H9 (cell line): ENCODE results near the gene PAOX. TPM values are rescaled to one million over a fixed set of nuclear protein-coding genes. Genes with fewer than 3 reads are reported as not detected.

Experiments
- DNase-seq: peaks from one replicate; pipeline ENCODE4 v3.0.0-alpha.2; 2017
- H2AFZ ChIP-seq: one replicate; pipeline ENCODE4 v1.6.1; 2013; ENCODE audit warnings: mild to moderate bottlenecking, low read length, control low read depth, moderate library complexity
- H2AK5ac ChIP-seq: 2 replicates; pipeline ENCODE4 v1.6.1; 2013; ENCODE audit warnings: low read length, control low read depth, mixed read lengths; ENCODE audit not compliant: insufficient read length
- H2BK120ac ChIP-seq: one replicate; pipeline ENCODE4 v1.6.1; 2013; ENCODE audit warnings: low read depth, mild to moderate bottlenecking, low read length, control low read depth, inconsistent platforms; ENCODE audit not compliant: poor library complexity, severe bottlenecking
- H2BK12ac ChIP-seq: 2 replicates; pipeline ENCODE4 v1.6.1; 2013; ENCODE audit warnings: low read length, control low read depth, mixed read lengths, low read depth; ENCODE audit not compliant: insufficient read length
- H2BK15ac ChIP-seq: 2 replicates; pipeline ENCODE4 v1.6.1; 2013; ENCODE audit warnings: low read depth, low read length, control low read depth
- H2BK20ac ChIP-seq: one replicate; pipeline ENCODE4 v1.6.1; 2013; ENCODE audit warnings: low read depth, mild to moderate bottlenecking, low read length, control low read depth, inconsistent platforms; ENCODE audit not compliant: poor library complexity, severe bottlenecking
- H2BK5ac ChIP-seq: 2 replicates; pipeline ENCODE4 v1.6.1; 2013; ENCODE audit warnings: low read length, control low read depth, mixed read lengths; ENCODE audit not compliant: insufficient read length
- H3K14ac ChIP-seq: 2 replicates; pipeline ENCODE4 v1.6.1; 2013; ENCODE audit warnings: low read length, control low read depth; ENCODE audit not compliant: insufficient read depth
- H3K18ac ChIP-seq: 2 replicates; pipeline ENCODE4 v1.6.1; 2013; ENCODE audit warnings: low read depth, mild to moderate bottlenecking, mixed read lengths, low read length, control low read depth; ENCODE audit not compliant: insufficient read length
- H3K23ac ChIP-seq: 2 replicates; pipeline ENCODE4 v1.6.1; 2013; ENCODE audit warnings: low read length, control low read depth, mixed read lengths, low read depth; ENCODE audit not compliant: insufficient read length
- H3K23me2 ChIP-seq: 2 replicates; pipeline ENCODE4 v1.6.1; 2013; ENCODE audit warnings: low read depth, mild to moderate bottlenecking, mixed read lengths, low read length, control low read depth; ENCODE audit not compliant: insufficient read length, poor library complexity, severe bottlenecking
- H3K27ac ChIP-seq: 2 replicates; pipeline ENCODE4 v1.5.1; 2013; ENCODE audit warnings: low read length, control low read depth, mixed read lengths, low read depth; ENCODE audit not compliant: insufficient read length
- H3K27me3 ChIP-seq: 2 replicates; pipeline ENCODE4 v1.6.1; 2013; ENCODE audit warnings: low read length, control low read depth, inconsistent platforms; ENCODE audit not compliant: insufficient read depth
- H3K4ac ChIP-seq: 2 replicates; pipeline ENCODE4 v1.6.1; 2013; ENCODE audit warnings: low read depth, mild to moderate bottlenecking, control low read depth, inconsistent platforms, low read length, moderate library complexity
- H3K4me1 ChIP-seq: 2 replicates; pipeline ENCODE4 v1.6.1; 2013; ENCODE audit warnings: low read length, control low read depth, inconsistent platforms; ENCODE audit not compliant: insufficient read depth
- H3K4me2 ChIP-seq: 2 replicates; pipeline ENCODE4 v1.6.1; 2013; ENCODE audit warnings: low read length, control low read depth, mixed read lengths; ENCODE audit not compliant: insufficient read length, insufficient read depth
- H3K56ac ChIP-seq: 2 replicates; pipeline ENCODE4 v1.6.1; 2013; ENCODE audit warnings: low read depth, mild to moderate bottlenecking, mixed read lengths, low read length, control low read depth; ENCODE audit not compliant: insufficient read length
- H3K79me1 ChIP-seq: 2 replicates; pipeline ENCODE4 v1.6.1; 2013; ENCODE audit warnings: low read depth, mild to moderate bottlenecking, moderate library complexity, low read length, control low read depth, inconsistent platforms; ENCODE audit not compliant: insufficient read depth, poor library complexity, severe bottlenecking
- H3K79me2 ChIP-seq: 2 replicates; pipeline ENCODE4 v1.6.1; 2013; ENCODE audit warnings: low read length, control low read depth, inconsistent platforms; ENCODE audit not compliant: insufficient read depth
- H3K9ac ChIP-seq: 2 replicates; pipeline ENCODE4 v1.6.1; 2013; ENCODE audit warnings: low read length, control low read depth, mixed read lengths; ENCODE audit not compliant: insufficient read length; ENCODE audit errors: extremely low read depth
- H3K9me3 ChIP-seq: one replicate; pipeline ENCODE4 v1.6.1; 2013; ENCODE audit warnings: low read depth, low read length, inconsistent platforms; ENCODE audit not compliant: control insufficient read depth
- H3T11ph ChIP-seq: one replicate; pipeline ENCODE4 v1.6.1; 2013; ENCODE audit warnings: mild to moderate bottlenecking, low read length, control low read depth, inconsistent platforms
- H4K20me1 ChIP-seq: one replicate; pipeline ENCODE4 v1.6.1; 2013; ENCODE audit not compliant: control insufficient read depth, insufficient read length, insufficient read depth
- H4K5ac ChIP-seq: 2 replicates; pipeline ENCODE4 v1.6.1; 2013; ENCODE audit warnings: low read depth, mild to moderate bottlenecking, mixed read lengths, low read length, control low read depth; ENCODE audit not compliant: insufficient read length
- H4K8ac ChIP-seq: replicated peaks from 2 replicates; pipeline ENCODE4 v1.6.1; 2013; ENCODE audit warnings: low read length, control low read depth, mixed read lengths, low read depth; ENCODE audit not compliant: insufficient read length
- H4K91ac ChIP-seq: 2 replicates; pipeline ENCODE4 v1.6.1; 2013; ENCODE audit warnings: low read depth, mild to moderate bottlenecking, moderate library complexity, mixed read lengths, low read length, control low read depth; ENCODE audit not compliant: insufficient read length
- H3K27ac Mint-ChIP-seq, 3 experiments: 2 replicates in 2 of 3; 3 replicates in 1 of 3; pipeline ENCODE4 v1.8.0; 2020 to 2021; ENCODE audit warnings: mixed read lengths in 3 of 3, mild to moderate bottlenecking in 1 of 3, moderate library complexity in 1 of 3
- H3K27me3 Mint-ChIP-seq: 2 replicates; pipeline ENCODE4 v1.8.0; 2021; ENCODE audit warnings: low read depth, mild to moderate bottlenecking, moderate library complexity, mixed read lengths
- H3K36me3 Mint-ChIP-seq, 3 experiments: 2 replicates in 2 of 3; 3 replicates in 1 of 3; pipeline ENCODE4 v1.8.0; 2020 to 2021; ENCODE audit warnings: low read depth in 3 of 3, mixed read lengths in 3 of 3; ENCODE audit not compliant: insufficient read depth in 1 of 3
- H3K4me1 Mint-ChIP-seq, 2 experiments: 2 replicates each; pipeline ENCODE4 v1.8.0; 2020; ENCODE audit warnings: mixed read lengths in 2 of 2
- H3K4me3 Mint-ChIP-seq, 2 experiments: 2 replicates in 1 of 2; 3 replicates in 1 of 2; pipeline ENCODE4 v1.8.0; 2020 to 2021; ENCODE audit warnings: mild to moderate bottlenecking in 2 of 2, mixed read lengths in 2 of 2, moderate library complexity in 1 of 2
- H3K9me3 Mint-ChIP-seq, 2 experiments: 2 replicates in 1 of 2; 3 replicates in 1 of 2; pipeline ENCODE4 v1.8.0; 2020; ENCODE audit warnings: mild to moderate bottlenecking in 2 of 2, mixed read lengths in 2 of 2, moderate library complexity in 1 of 2
- WGBS: extraction: QIAGEN DNeasy Blood & Tissue Kit; methylation state at CpG from one replicate; pipeline ENCODE4 v1.1.7; 2013; ENCODE audit warnings: missing lambda C conversion rate, low lambda C conversion rate, mixed read lengths; ENCODE audit not compliant: insufficient read length; ENCODE audit errors: extremely low coverage; 5-methylcytosine and 5-hydroxymethylcytosine counted together
- total RNA-seq: library from RNA; stranded (reverse); gene quantifications from 2 replicates; pipeline ENCODE4 v1.2.1, GENCODE V29; 2021
- TF ChIP-seq, protein P1 (sequence below): fragments of 200-600 bp; sonication (generic); conservative IDR thresholded peaks from 3 replicates; pipeline ENCODE4 v1.8.0; 2021; ENCODE audit warnings: antibody characterized with exemption, mild to moderate bottlenecking

The PAOX gene
- total RNA-seq, 1 experiment from 2014 or later = 5.6 TPM

DNA sequence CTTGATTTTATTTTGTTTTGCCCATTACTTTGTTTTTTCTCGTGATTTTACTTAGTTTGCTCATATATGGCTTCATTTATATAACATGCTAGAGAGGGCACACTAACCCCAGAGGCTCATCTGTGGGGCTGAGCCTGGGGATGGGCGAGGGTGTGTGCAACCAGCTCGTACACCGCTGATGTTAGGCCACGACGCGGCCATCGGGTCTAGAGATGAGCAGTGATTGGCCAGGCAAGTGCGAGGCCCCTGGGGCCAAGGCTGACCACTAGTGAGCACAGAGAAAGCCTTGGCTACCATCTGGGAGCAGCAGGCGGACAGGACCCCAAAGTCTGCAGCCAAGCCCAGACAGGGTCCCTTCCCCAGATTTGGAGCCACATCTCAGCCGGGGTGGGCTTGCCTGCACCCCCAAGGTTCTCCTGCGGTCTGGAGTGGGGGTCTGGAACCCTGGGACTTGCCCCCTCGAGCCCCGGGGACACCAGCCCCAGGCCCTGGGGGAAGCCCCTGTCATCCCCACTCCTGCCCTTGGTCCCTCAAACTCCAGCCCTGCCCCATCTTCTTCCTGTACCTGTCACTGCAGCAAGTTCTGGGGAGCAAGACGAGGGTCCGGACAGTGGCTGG is 25.0 kb upstream of the PAOX start:
- H3T11ph ChIP-seq = no peak overlapping the region
- no peak overlapping the region for H4K5ac ChIP-seq
- no peaks in the 10 kb centered on the region for H3K4me1 ChIP-seq
- H3K79me2 ChIP-seq = no peaks in the 10 kb centered on the region
- H2BK15ac ChIP-seq = no peak overlapping the region
- H3K9ac ChIP-seq = no peak overlapping the region
- TF ChIP-seq, protein P1, sequence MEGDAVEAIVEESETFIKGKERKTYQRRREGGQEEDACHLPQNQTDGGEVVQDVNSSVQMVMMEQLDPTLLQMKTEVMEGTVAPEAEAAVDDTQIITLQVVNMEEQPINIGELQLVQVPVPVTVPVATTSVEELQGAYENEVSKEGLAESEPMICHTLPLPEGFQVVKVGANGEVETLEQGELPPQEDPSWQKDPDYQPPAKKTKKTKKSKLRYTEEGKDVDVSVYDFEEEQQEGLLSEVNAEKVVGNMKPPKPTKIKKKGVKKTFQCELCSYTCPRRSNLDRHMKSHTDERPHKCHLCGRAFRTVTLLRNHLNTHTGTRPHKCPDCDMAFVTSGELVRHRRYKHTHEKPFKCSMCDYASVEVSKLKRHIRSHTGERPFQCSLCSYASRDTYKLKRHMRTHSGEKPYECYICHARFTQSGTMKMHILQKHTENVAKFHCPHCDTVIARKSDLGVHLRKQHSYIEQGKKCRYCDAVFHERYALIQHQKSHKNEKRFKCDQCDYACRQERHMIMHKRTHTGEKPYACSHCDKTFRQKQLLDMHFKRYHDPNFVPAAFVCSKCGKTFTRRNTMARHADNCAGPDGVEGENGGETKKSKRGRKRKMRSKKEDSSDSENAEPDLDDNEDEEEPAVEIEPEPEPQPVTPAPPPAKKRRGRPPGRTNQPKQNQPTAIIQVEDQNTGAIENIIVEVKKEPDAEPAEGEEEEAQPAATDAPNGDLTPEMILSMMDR = no peak
- H3K9me3 ChIP-seq = no peaks in the 10 kb centered on the region
- H2BK120ac ChIP-seq = no peak overlapping the region
- no peaks in the 10 kb centered on the region for H4K20me1 ChIP-seq
- H4K8ac ChIP-seq = no peak overlapping the region
- no peak overlapping the region for H3K18ac ChIP-seq
- H3K27ac Mint-ChIP-seq = no peak overlapping the region
- H3K36me3 Mint-ChIP-seq = peaks cover 0 to 3% (median 3%) of the 10 kb centered on the region in 3 experiments; a peak in 1 of 7 replicates
- no peak overlapping the region for H2BK5ac ChIP-seq
- no peak overlapping the region for H2BK20ac ChIP-seq
- H2BK12ac ChIP-seq = no peak overlapping the region
- H3K56ac ChIP-seq = no peak overlapping the region
- WGBS = no CpG with 5 or more reads among the region's 16 CpGs
- no peaks in the 10 kb centered on the region for H3K9me3 Mint-ChIP-seq
- peaks cover 2 to 10% of the 10 kb centered on the region in 2 experiments; a peak in 2 of 4 replicates for H3K4me1 Mint-ChIP-seq
- H3K23ac ChIP-seq = no peak overlapping the region
- no peak overlapping the region for H3K27ac ChIP-seq
- no peak overlapping the region for H2AK5ac ChIP-seq
- no peak overlapping the region; a peak in 1 of 5 replicates for H3K4me3 Mint-ChIP-seq
- H3K27me3 ChIP-seq = no peaks in the 10 kb centered on the region
- no peak overlapping the region for H3K4me2 ChIP-seq
- H4K91ac ChIP-seq = no peak overlapping the region
- H3K14ac ChIP-seq = no peak overlapping the region
- no peaks in the 10 kb centered on the region for H3K23me2 ChIP-seq
- H2AFZ ChIP-seq = no peak overlapping the region
- no peak overlapping the region for H3K4ac ChIP-seq
- DNase-seq = no peak
- H3K79me1 ChIP-seq = no peaks in the 10 kb centered on the region
- peaks cover 8% of the 10 kb centered on the region for H3K27me3 Mint-ChIP-seq
